OCI-LY1 (cell line): ENCODE data around the gene DENND6A.
A peak's percentile ranks its signal among the peaks of the same experiment; 100 is the strongest.

Experiments
- H2AFZ ChIP-seq: fragments of 200-600 bp; sonication (generic), shearing (Covaris generic); 2 replicates; pipeline ENCODE4 v1.6.0; 2014; ENCODE audit warnings: antibody characterized with exemption, mild to moderate bottlenecking, low read length
- H3F3A ChIP-seq: fragments of 200-600 bp; sonication (generic), shearing (Covaris generic); 2 replicates; pipeline ENCODE4 v1.6.0; 2014; ENCODE audit warnings: mild to moderate bottlenecking, antibody characterized with exemption, low read length, moderate library complexity; ENCODE audit not compliant: insufficient read depth
- H3K27ac ChIP-seq: fragments of 200-600 bp; sonication (generic); 2 replicates; pipeline ENCODE4 v1.5.1; 2014; ENCODE audit warnings: low read length, mixed run types, mild to moderate bottlenecking, low read depth; ENCODE audit not compliant: poor library complexity, severe bottlenecking
- H3K27me3 ChIP-seq: fragments of 200-600 bp; sonication (generic); 2 replicates; pipeline ENCODE4 v1.6.0; 2014; ENCODE audit warnings: antibody characterized with exemption, mild to moderate bottlenecking, low read length, moderate library complexity; ENCODE audit not compliant: insufficient read depth
- H3K36me3 ChIP-seq: fragments of 200-600 bp; sonication (generic); 2 replicates; pipeline ENCODE4 v1.6.1; 2014; ENCODE audit warnings: mild to moderate bottlenecking, antibody characterized with exemption, low read length, moderate library complexity, mixed read lengths; ENCODE audit not compliant: insufficient read depth
- H3K4me1 ChIP-seq: fragments of 200-600 bp; sonication (generic); 2 replicates; pipeline ENCODE4 v1.5.1; 2014; ENCODE audit warnings: mild to moderate bottlenecking, low read length, moderate library complexity; ENCODE audit not compliant: insufficient read depth, severe bottlenecking
- H3K4me2 ChIP-seq: fragments of 200-600 bp; sonication (generic), shearing (Covaris generic); 2 replicates; pipeline ENCODE4 v1.6.1; 2014; ENCODE audit warnings: low read length
- H3K4me3 ChIP-seq: fragments of 200-600 bp; sonication (generic); 2 replicates; pipeline ENCODE4 v1.5.1; 2014; ENCODE audit warnings: low read length, low read depth, mild to moderate bottlenecking, mixed read lengths; ENCODE audit not compliant: poor library complexity, severe bottlenecking
- H3K79me2 ChIP-seq: fragments of 200-600 bp; shearing (Covaris generic); 2 replicates; pipeline ENCODE4 v1.6.1; 2016; ENCODE audit warnings: mixed run types, low read length, mixed read lengths; ENCODE audit not compliant: insufficient read depth
- H3K9ac ChIP-seq: fragments of 200-600 bp; sonication (generic), shearing (Covaris generic); 2 replicates; pipeline ENCODE4 v1.6.1; 2014; ENCODE audit warnings: mild to moderate bottlenecking, low read length, mixed read lengths
- H3K9me2 ChIP-seq: fragments of 200-600 bp; sonication (generic), shearing (Covaris generic); 2 replicates; pipeline ENCODE4 v1.6.1; 2014; ENCODE audit warnings: low read depth, mild to moderate bottlenecking, low read length, mixed read lengths
- H3K9me3 ChIP-seq: fragments of 200-600 bp; shearing (Covaris generic); 2 replicates; pipeline ENCODE4 v1.6.1; 2014; ENCODE audit warnings: low read length, mixed read lengths
- H4K20me1 ChIP-seq: fragments of 200-600 bp; sonication (generic), shearing (Covaris generic); 2 replicates; pipeline ENCODE4 v1.6.0; 2016; ENCODE audit warnings: mild to moderate bottlenecking, low read length; ENCODE audit not compliant: insufficient read depth
- CTCF ChIP-seq: fragments of 200-600 bp; sonication (generic), shearing (Covaris generic); IDR thresholded peaks from 2 replicates; pipeline ENCODE4 v1.5.1; 2017; ENCODE audit warnings: mild to moderate bottlenecking, antibody characterized with exemption, low read length, moderate library complexity, mixed read lengths
- EZH2 ChIP-seq: fragments of 200-600 bp; sonication (generic), shearing (Covaris generic); IDR thresholded peaks from 2 replicates; pipeline ENCODE4 v1.8.0; 2017; ENCODE audit warnings: borderline replicate concordance, mixed run types, mild to moderate bottlenecking, antibody characterized with exemption, low read length, moderate library complexity, mixed read lengths

The DENND6A gene

GRCh38 chr3:57598765-57599360 lies 94.0 kb downstream of the DENND6A start:
- Histone ChIP-seq H3F3A (no peaks in the 10 kb centered on the region), H3K79me2 (peaks cover 39% of the 10 kb centered on the region), H4K20me1 (no peaks in the 10 kb centered on the region), H3K9me3 (no peaks in the 10 kb centered on the region), H3K4me2 (peak overlapping the region; percentile 98), H3K9me2 (no peaks in the 10 kb centered on the region), H3K36me3 (no peaks in the 10 kb centered on the region), H3K4me3 (peak overlapping the region; percentile 67), H2AFZ (no peak overlapping the region), H3K4me1 (peaks cover 28% of the 10 kb centered on the region), H3K27ac (peak overlapping the region; percentile 85), H3K27me3 (no peaks in the 10 kb centered on the region), H3K9ac (peak overlapping the region; percentile 89)
- no peak for TF ChIP-seq CTCF
- no peak for TF ChIP-seq EZH2

GRCh38 chr3:57597127-57597923 lies 95.6 kb downstream of the DENND6A start, which contains the start of gene ARF4:
Gene ARF4 (minus strand): TSS chr3:57597344. CDS start chr3:57597140, 204 bp downstream.
- TF ChIP-seq EZH2 (no peak), CTCF (peak; percentile 25; the same call in 1 of the 2 replicates)
- H3K27me3 ChIP-seq = no peaks in the 10 kb centered on the region
- peaks cover 42% of the 10 kb centered on the region for H3K4me1 ChIP-seq
- 0 out of 2 replicates have a peak, but pooled peaks cover 1% of the 10 kb centered on the region for H3K36me3 ChIP-seq
- no peaks in the 10 kb centered on the region for H3K9me3 ChIP-seq
- peak within 1 kb of the TSS; percentile 85 for H3K27ac ChIP-seq
- peak within 1 kb of the TSS; percentile 89 for H3K9ac ChIP-seq
- no peak within 1 kb of the TSS for H2AFZ ChIP-seq
- H3K4me3 ChIP-seq = peak within 1 kb of the TSS; percentile 96
- H3K9me2 ChIP-seq = no peaks in the 10 kb centered on the region
- H3K79me2 ChIP-seq = peaks cover 55% of the 10 kb centered on the region
- no peaks in the 10 kb centered on the region; the same call in 1 of the 2 replicates for H4K20me1 ChIP-seq
- H3K4me2 ChIP-seq = peak within 1 kb of the TSS; percentile 98
- H3F3A ChIP-seq = no peaks in the 10 kb centered on the region

GRCh38 chr3:57596495-57597126 lies 96.3 kb downstream of the DENND6A start:
- Histone ChIP-seq H3K27ac (peak overlapping the region; percentile 79), H3K79me2 (peaks cover 62% of the 10 kb centered on the region), H3K9me2 (no peaks in the 10 kb centered on the region), H4K20me1 (no peaks in the 10 kb centered on the region; the same call in 1 of the 2 replicates), H3K4me3 (peak overlapping the region; percentile 96), H3F3A (no peaks in the 10 kb centered on the region), H3K27me3 (no peaks in the 10 kb centered on the region), H3K9ac (peak overlapping the region; percentile 76), H3K4me1 (peaks cover 43% of the 10 kb centered on the region), H3K36me3 (peaks cover 5% of the 10 kb centered on the region; the same call in 1 of the 2 replicates), H3K4me2 (peak overlapping the region; percentile 92), H3K9me3 (no peaks in the 10 kb centered on the region), H2AFZ (no peak overlapping the region)
- TF ChIP-seq CTCF (no peak), EZH2 (no peak)
